Ishikawa (cell line): ENCODE measurements around the gene CES4A.

ENCODE experiments used
- CEBPB ChIP-seq: IDR thresholded peaks from 2 replicates; pipeline ENCODE4 v1.6.1; 2012
- CREB1 ChIP-seq: IDR thresholded peaks from 2 replicates; pipeline ENCODE4 v1.6.1; 2012; ENCODE audit warnings: low read depth
- EGR1 ChIP-seq: IDR thresholded peaks from 2 replicates; pipeline ENCODE4 v1.6.1; 2012
- EP300 ChIP-seq: IDR thresholded peaks from 2 replicates; pipeline ENCODE4 v1.6.1; 2012; ENCODE audit warnings: borderline replicate concordance
- FOXM1 ChIP-seq: IDR thresholded peaks from 2 replicates; pipeline ENCODE4 v1.6.1; 2012; ENCODE audit warnings: low read depth, borderline replicate concordance
- NFIC ChIP-seq: IDR thresholded peaks from 2 replicates; pipeline ENCODE4 v1.6.1; 2012
- RAD21 ChIP-seq: IDR thresholded peaks from 2 replicates; pipeline ENCODE4 v1.6.1; 2012; ENCODE audit warnings: low read depth
- TAF1 ChIP-seq: IDR thresholded peaks from 2 replicates; pipeline ENCODE4 v1.6.1; 2012; ENCODE audit warnings: low read depth, mild to moderate bottlenecking
- TCF12 ChIP-seq: IDR thresholded peaks from 2 replicates; pipeline ENCODE4 v1.6.1; 2012; ENCODE audit warnings: low read depth
- TEAD4 ChIP-seq: IDR thresholded peaks from 2 replicates; pipeline ENCODE4 v1.6.1; 2012
- YY1 ChIP-seq: IDR thresholded peaks from 2 replicates; pipeline ENCODE4 v1.6.1; 2012; ENCODE audit warnings: low read depth
- ZBTB7A ChIP-seq: IDR thresholded peaks from 2 replicates; pipeline ENCODE4 v1.6.1; 2012; ENCODE audit warnings: low read depth
- TF ChIP-seq, protein P1 (sequence below): IDR thresholded peaks from 2 replicates; pipeline ENCODE4 v1.6.1; 2012
- TF ChIP-seq, protein P2 (sequence below): IDR thresholded peaks from 2 replicates; pipeline ENCODE4 v1.6.1; 2012; ENCODE audit warnings: low read depth, mild to moderate bottlenecking
- TF ChIP-seq, protein P3 (sequence below): IDR thresholded peaks from 2 replicates; pipeline ENCODE4 v1.6.1; 2012

Gene CES4A

DNA sequence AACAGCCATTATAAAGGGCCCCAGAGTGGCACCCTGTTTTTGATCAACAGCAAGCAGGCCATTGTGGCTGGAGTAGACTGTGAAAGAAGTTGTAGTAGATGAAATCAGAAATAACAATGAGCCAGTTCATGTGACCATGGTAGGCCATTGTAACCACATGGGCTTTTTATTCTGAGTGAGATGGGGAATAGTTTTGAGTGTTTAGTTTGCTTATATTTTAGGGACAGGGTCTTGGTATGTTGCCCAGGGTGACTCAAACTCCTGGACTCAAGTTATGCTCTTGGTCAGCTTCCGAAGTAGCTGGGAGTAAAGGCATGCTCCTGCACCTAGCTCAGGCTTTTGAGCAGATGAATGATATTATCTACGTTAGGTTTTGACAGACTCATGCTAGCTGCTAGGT lies 52.5 kb downstream of the CES4A start:
- TF ChIP-seq EP300 = no peak
- TF ChIP-seq, protein P1, sequence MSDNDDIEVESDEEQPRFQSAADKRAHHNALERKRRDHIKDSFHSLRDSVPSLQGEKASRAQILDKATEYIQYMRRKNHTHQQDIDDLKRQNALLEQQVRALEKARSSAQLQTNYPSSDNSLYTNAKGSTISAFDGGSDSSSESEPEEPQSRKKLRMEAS = no peak

DNA sequence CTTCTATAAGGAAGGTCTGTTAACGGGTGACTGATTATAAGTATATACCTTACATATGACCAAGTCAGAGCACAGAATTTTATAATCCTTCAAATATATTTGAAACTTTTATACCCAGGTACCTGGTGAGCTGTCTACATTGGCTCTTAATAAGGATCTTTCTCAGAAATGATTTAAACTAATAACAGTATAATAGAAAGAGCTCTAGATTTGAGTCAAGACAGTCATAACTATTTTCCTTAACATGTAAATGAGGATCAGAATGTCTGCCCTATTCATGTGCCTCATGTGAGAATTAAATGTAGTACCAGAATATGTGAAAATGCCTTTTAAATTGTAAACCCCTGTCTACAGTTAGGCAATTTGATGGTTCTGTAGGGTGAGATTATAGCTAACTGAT lies 55.0 kb downstream of the CES4A start:
- no peak for TF ChIP-seq CEBPB
- no peak for TF ChIP-seq TAF1
- TF ChIP-seq, protein P1 = no peak
- no peak for TF ChIP-seq ZBTB7A
- TF ChIP-seq, protein P2, sequence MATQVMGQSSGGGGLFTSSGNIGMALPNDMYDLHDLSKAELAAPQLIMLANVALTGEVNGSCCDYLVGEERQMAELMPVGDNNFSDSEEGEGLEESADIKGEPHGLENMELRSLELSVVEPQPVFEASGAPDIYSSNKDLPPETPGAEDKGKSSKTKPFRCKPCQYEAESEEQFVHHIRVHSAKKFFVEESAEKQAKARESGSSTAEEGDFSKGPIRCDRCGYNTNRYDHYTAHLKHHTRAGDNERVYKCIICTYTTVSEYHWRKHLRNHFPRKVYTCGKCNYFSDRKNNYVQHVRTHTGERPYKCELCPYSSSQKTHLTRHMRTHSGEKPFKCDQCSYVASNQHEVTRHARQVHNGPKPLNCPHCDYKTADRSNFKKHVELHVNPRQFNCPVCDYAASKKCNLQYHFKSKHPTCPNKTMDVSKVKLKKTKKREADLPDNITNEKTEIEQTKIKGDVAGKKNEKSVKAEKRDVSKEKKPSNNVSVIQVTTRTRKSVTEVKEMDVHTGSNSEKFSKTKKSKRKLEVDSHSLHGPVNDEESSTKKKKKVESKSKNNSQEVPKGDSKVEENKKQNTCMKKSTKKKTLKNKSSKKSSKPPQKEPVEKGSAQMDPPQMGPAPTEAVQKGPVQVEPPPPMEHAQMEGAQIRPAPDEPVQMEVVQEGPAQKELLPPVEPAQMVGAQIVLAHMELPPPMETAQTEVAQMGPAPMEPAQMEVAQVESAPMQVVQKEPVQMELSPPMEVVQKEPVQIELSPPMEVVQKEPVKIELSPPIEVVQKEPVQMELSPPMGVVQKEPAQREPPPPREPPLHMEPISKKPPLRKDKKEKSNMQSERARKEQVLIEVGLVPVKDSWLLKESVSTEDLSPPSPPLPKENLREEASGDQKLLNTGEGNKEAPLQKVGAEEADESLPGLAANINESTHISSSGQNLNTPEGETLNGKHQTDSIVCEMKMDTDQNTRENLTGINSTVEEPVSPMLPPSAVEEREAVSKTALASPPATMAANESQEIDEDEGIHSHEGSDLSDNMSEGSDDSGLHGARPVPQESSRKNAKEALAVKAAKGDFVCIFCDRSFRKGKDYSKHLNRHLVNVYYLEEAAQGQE = no peak
- no peak for TF ChIP-seq NFIC
- TF ChIP-seq TEAD4 = no peak
- TF ChIP-seq CREB1 = no peak
- TF ChIP-seq EGR1 = no peak
- TF ChIP-seq FOXM1 = no peak
- TF ChIP-seq YY1 = no peak
- TF ChIP-seq RAD21 = no peak
- no peak for TF ChIP-seq TCF12
- TF ChIP-seq, protein P3, sequence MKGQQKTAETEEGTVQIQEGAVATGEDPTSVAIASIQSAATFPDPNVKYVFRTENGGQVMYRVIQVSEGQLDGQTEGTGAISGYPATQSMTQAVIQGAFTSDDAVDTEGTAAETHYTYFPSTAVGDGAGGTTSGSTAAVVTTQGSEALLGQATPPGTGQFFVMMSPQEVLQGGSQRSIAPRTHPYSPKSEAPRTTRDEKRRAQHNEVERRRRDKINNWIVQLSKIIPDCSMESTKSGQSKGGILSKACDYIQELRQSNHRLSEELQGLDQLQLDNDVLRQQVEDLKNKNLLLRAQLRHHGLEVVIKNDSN = no peak
- no peak for TF ChIP-seq EP300

DNA sequence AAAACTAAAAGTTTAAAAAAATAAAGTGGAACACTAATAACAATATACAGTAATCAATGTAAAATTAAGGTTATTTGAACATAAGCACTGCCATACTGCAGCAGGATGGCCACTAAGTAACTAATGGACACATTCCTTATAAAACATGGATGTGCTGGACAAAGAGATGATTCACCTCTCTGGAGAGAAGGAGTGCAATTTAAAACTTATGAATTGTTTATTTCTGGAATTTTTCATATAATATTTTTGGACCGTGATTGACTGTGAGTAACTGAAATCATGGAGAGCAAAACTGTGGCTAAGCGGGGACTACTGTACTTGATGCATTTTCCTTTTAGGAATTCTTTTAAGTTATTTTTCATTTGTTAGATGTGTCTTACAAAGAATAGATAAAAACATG lies 62.4 kb downstream of the CES4A start:
- TF ChIP-seq NFIC (no peak), TAF1 (no peak), TEAD4 (no peak), FOXM1 (no peak), CREB1 (no peak)

DNA sequence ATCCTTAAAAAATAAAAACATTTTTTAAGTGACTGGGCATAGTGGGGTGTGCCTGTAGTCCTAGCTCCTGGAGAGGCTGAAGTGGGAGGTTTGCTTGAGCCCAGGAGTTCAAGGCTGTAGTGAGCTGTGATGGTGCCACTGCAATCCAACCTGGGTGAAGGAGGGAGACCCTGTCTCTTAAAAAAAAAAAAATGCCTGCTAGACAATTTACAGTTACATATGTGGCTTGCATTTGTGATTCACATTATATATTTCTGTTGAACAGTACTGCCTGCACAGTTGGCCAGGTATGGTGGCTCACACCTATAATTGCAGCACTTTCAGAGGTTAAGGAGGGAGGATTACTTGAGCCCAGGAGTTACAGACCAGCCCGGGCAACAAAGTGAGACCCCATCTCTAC lies 64.0 kb downstream of the CES4A start:
- no peak for TF ChIP-seq YY1
- no peak for TF ChIP-seq TEAD4
- TF ChIP-seq EGR1 = no peak
- TF ChIP-seq, protein P3 = no peak
- TF ChIP-seq ZBTB7A = no peak
- TF ChIP-seq NFIC = no peak
- TF ChIP-seq TCF12 = no peak
- TF ChIP-seq FOXM1 = no peak
- TF ChIP-seq, protein P2 = no peak
- no peak for TF ChIP-seq CREB1
- TF ChIP-seq, protein P1 = no peak
- TF ChIP-seq RAD21 = no peak
- no peak for TF ChIP-seq EP300
- TF ChIP-seq TAF1 = no peak
- no peak for TF ChIP-seq CEBPB

DNA sequence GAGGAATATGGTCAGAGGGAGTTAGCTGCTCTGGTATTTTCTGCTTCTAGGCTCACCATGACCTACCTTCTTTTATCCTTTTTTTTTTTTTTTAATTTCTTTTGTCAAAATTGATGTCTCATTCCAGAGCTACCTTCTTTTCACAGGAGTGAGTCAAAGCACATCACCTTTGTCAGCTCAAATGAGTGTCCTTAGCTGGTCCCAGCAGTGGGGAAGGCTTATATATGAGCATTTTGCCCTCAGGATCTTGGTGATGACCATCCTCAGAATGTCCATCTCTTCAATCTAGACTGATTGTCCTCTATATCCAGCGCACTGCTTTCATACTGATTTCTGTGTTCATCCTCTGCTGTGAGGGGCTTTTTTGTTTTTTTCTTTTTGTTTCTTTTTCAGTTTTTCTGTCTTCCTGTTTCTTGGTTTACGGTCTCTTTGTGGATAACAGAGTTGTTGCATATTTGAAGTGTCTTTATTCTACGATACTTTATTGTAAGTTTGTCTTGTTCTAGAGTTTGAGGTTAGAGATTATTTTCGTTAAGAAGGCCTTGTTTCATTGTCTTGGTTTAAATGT lies 65.5 kb downstream of the CES4A start:
- TF ChIP-seq TAF1 = no peak
- no peak for TF ChIP-seq YY1
- TF ChIP-seq, protein P2 = no peak
- TF ChIP-seq EGR1 = no peak
- no peak for TF ChIP-seq EP300
- TF ChIP-seq CREB1 = no peak
- TF ChIP-seq TCF12 = no peak
- TF ChIP-seq RAD21 = no peak
- no peak for TF ChIP-seq CEBPB
- no peak for TF ChIP-seq FOXM1
- no peak for TF ChIP-seq TEAD4
- TF ChIP-seq, protein P3 = no peak
- TF ChIP-seq ZBTB7A = no peak
- TF ChIP-seq, protein P1 = no peak
- TF ChIP-seq NFIC = no peak
